SW 1271 (cell line): ENCODE results near the gene PNMT.

Experiments
- DNase-seq, 2 experiments: peaks; one replicate each; lab custom pipeline; 2025; lab: John Stamatoyannopoulos, UW

The PNMT gene

GRCh38 chr17:39653662-39654331 lies 14.5 kb upstream of the PNMT start:
- DNase-seq, result peak; percentile 21 to 36

GRCh38 chr17:39655105-39655504 lies 13.1 kb upstream of the PNMT start:
- no peak for DNase-seq

GRCh38 chr17:39658346-39658745 lies 9.9 kb upstream of the PNMT start:
- DNase-seq, result no peak

- no peak for DNase-seq
Measured at GRCh38 chr17:39658760-39659159, 9.5 kb upstream of the PNMT start.

GRCh38 chr17:39659279-39660010 lies 8.8 kb upstream of the PNMT start:
- no peak for DNase-seq

GRCh38 chr17:39660011-39660360 lies 8.3 kb upstream of the PNMT start:
- DNase-seq, result no peak

GRCh38 chr17:39660397-39661385 lies 7.6 kb upstream of the PNMT start:
- DNase-seq, result no peak

GRCh38 chr17:39661744-39662541 lies 6.3 kb upstream of the PNMT start:
- no peak for DNase-seq

GRCh38 chr17:39662551-39663339 lies 5.5 kb upstream of the PNMT start:
- no peak for DNase-seq

- DNase-seq, result no peak
Measured at GRCh38 chr17:39663340-39663687, 4.9 kb upstream of the PNMT start.

- DNase-seq, result no peak
Measured at GRCh38 chr17:39663688-39664580, 4.3 kb upstream of the PNMT start.

- no peak for DNase-seq
Measured at GRCh38 chr17:39664581-39665561, 3.4 kb upstream of the PNMT start, which contains the start of gene TCAP. Gene TCAP, plus strand, starts transcription at chr17:39665349. Its CDS starts 11 bp downstream, at chr17:39665360.

- no peak for DNase-seq
Measured at GRCh38 chr17:39665642-39666224, 2.5 kb upstream of the PNMT start.

- no peak for DNase-seq
Measured at GRCh38 chr17:39666231-39666600, 2.0 kb upstream of the PNMT start.

- no peak for DNase-seq
Measured at GRCh38 chr17:39666601-39667261, 1.5 kb upstream of the PNMT start.

- DNase-seq, result no peak
Measured at GRCh38 chr17:39667262-39667944, 850 bp upstream of the PNMT start.
